GM21390 (cell line): ENCODE measurements around the gene AEBP1.

ENCODE experiments used
- ATAC-seq: cut with Tn5 transposase; IDR thresholded peaks from one replicate; pipeline ENCODE4 v1.9.1; 2021; ENCODE audit not compliant: unreplicated experiment

Gene AEBP1

DNA sequence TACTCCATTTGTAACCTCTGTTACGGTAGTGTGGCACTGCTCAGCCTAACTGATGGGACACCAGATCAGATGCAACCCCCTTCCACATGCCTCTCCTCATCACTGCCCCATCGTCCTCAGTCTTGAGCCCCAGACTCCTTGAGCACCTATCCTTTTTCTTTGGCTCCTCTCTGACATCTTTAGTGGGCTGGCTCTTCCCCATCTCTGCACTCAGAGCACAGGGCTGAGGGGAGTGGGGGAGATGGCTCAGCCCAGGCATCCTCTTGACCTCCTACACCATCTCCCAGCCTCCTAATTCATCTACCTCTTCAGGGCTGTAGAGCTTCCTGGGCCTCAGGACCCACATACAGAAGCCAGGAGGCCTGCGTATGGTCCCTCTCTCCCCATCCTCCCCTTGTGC is 20.3 kb upstream of the AEBP1 start:
- ATAC-seq, result no peak

DNA sequence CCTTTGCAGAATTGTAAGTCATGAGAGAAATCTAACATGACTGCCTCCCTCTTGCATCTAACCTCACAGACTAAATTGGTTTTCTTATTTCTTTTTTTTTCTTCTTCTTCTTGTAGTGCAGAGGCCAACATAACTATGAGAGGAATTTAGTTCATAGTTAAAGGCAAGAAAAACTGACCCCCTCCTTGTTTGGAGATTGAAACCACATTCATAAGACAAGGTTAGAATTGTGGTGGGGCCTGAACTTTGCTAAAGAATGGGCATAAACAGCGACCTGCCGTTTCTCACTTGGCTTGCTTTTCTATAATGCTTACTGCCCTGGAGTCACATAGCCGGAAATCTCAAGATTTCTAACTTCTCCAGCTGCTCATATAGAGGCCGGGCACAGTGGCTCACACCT is 19.4 kb upstream of the AEBP1 start:
- ATAC-seq, result no peak

GRCh38 chr7:44085546-44085945 is 18.6 kb upstream of the AEBP1 start:
- ATAC-seq, result no peak

GRCh38 chr7:44086627-44087026 is 17.5 kb upstream of the AEBP1 start:
- ATAC-seq, result no peak

- ATAC-seq, result no peak
Observed at GRCh38 chr7:44087911-44088838, 16.0 kb upstream of the AEBP1 start.

DNA sequence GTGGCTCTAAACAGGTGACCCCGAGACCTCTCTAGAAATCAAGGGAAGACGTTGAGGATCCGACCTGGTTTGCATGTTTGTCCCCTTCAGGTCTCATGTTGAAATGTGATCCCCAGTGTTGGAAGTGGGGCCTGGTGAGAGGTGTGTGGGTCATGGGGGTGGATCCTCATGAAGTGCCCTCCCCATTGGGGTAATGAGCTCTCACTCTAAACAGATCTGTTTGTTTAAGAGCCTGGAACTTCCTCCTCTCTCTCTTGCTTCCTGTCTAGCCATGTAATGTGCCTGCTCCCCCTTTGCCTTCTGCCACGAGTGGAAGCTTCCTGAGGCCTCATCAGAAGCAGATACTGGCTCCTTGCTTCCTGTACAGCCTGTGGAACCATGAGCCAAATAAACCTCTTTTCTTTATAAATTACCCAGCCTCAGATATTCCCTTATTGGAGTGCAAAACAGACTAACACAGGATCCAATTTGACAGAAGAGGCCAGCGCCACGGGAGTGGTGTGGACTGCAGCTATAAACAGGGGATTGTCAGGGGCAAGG is 11.0 kb upstream of the AEBP1 start:
- no peak for ATAC-seq

GRCh38 chr7:44094365-44094764 is 9.8 kb upstream of the AEBP1 start:
- ATAC-seq, result no peak

GRCh38 chr7:44094883-44095592 is 9.1 kb upstream of the AEBP1 start:
- no peak for ATAC-seq

- no peak for ATAC-seq
Observed at GRCh38 chr7:44095781-44096180, 8.4 kb upstream of the AEBP1 start.

GRCh38 chr7:44096326-44096881 is 7.7 kb upstream of the AEBP1 start:
- no peak for ATAC-seq

- ATAC-seq, result peak; percentile 68
Observed at GRCh38 chr7:44097064-44097932, 6.8 kb upstream of the AEBP1 start.

DNA sequence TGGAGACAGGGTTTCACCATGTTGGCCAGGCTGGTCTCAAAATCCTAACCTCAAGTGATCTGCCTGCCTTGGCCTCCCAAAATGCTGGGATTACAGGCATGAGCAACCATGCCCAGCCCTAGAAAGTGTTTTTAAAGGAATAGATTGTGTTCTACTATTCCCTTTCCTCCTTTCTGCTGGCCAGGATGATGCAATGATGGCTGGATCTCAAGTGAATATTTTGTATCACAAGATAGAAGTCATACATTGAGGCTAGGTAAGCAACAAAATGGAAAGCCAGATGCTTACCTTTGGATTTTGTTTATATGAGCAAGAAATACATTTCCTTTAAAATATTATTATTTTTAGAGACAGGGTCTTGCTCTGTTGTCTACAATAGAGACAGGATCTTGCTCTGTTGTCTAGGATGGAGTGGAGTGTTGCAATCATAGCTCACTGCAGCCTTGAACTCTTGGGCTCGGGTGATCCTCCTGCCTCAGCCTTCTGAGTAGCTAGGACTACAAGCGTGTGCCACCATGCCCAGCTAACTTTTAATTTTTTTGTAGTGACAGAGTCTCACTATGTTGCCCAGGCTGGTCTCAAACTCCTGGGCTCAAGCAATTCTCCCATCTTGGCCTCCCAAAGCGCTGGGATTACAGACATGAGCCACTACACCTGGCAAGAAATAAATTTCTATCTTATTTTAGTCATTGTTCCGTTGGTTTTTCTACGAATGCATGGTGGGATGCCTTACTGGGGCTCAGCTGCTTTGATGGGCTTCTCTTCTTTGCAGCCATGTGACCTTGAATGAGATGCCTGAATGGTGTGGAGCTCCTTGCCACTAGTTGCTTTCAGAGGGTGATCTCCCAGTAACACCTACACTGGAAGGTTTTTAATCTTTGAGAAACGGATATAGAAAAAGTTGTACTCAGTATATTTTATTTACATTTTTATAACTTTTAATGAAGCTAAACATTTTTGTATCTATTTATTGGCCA is 5.8 kb upstream of the AEBP1 start:
- ATAC-seq, result no peak

- ATAC-seq, result no peak
Observed at GRCh38 chr7:44099669-44100068, 4.5 kb upstream of the AEBP1 start.

DNA sequence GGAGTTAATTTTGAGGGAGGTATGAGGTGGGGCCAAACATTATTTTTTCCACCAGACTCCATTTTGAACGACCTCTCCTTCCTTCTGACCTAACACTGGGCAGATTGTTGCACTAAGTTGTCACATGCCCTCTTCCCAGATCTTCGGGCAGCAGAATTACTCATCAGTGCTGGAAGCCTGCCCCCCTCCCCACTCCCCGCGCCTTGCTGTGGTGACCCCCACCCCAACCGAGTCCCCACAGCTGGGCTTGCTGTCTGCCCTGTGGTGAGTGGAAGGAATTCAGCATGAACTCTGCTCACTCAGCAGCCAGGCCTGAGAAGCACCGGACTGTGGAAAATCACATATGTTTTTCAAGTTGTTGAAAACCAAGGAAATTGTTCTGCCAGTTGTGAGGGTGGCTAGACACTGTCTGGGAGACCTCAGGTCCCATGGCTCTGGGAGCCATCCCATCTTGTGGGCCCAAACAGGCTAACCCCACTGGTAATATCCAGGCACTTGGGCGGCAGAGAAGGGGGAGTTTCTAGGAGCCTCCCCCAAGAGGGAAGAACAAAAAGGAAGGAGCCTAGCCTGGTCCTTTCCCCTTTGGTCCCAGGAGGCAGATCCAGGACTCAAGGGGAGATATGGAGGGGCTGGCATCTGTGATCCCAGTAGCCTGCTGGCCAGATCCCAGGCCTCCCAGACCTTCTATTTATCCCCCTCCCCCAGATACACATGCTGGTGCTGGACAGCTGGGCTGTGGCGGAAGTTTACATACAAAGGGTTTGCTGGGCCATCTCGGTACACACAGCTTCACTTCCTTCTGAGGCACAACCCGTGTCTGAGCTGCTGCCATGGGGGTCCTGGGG is 3.5 kb upstream of the AEBP1 start:
- no peak for ATAC-seq

DNA sequence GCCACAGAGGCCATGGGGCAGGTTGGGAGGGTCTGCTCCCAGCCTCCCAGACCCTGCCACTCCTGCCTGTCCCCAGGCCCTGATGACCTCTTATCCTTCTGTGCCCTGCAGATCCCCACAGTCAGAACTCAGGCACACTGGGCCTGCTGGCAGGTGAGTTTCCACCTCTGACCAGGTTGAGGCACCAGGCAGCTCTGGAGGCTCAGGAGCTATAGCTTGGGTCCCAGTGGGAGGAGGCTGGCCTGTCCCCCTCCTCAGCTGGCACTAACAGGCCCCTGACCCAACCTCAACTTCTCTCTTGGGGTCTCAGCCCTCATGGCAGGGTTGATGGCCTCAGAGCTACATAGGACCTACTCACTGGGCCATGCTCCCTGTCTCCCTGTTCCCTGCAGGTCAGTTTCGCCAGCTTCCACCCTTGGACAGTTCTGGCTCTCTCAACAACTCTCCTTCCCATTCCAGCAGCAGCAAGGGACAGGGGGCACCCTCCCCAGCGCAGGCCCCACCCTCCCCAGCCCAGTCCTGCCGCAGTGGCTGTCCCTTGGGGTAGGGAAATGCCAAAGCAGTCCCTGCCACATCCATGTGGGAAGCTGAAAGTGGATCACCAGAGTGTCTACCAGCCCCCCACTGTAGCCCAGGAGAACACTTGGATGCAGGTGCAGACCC is 2.7 kb upstream of the AEBP1 start:
- ATAC-seq, result no peak

GRCh38 chr7:44101966-44102845 is 1.9 kb upstream of the AEBP1 start:
- ATAC-seq, result no peak
